Panc1 (cell line): ENCODE measurements around the gene GPHN.
A peak's percentile ranks its signal among the peaks of the same experiment; 100 is the strongest.

ENCODE experiments used
- POLR2AphosphoS5 ChIP-seq: IDR thresholded peaks from 2 replicates; pipeline ENCODE4 v1.6.1; 2012; ENCODE audit warnings: mild to moderate bottlenecking, low read depth, low read length, moderate library complexity
- TF ChIP-seq, protein P1 (sequence below): fragments of 450-650 bp; IDR thresholded peaks from 2 replicates; pipeline ENCODE4 v1.5.1; 2017; ENCODE audit warnings: mild to moderate bottlenecking

DNA sequence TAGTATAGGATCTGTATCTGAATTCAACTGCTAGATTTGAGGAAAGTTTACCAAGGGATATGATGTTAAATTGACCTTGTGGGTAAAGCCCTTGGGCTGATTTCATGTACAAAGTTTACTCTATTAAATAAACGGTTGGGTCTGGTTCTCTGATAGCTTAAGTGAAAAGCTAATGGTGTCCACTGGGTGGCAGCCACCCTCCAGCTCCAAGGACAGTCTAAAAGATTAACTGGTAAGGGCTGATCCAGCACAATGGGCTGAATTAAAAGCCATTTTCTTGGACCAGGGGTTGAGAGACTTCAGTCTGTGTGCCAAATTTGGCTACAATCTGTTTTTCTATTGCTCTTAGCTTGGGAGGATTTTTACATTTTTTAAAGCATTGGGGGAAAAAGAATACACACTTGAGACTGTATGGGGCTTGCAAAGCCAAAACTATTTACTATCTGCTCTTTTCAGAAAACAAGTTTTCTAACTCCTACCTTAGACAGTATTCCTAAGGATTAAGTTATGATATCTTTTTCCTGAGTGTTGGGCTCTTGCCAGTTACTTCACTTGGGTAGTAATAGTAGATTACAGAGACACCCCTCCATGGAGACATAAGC is 116.5 kb downstream of the GPHN start:
- TF ChIP-seq POLR2AphosphoS5: no peak
- TF ChIP-seq, protein P1, sequence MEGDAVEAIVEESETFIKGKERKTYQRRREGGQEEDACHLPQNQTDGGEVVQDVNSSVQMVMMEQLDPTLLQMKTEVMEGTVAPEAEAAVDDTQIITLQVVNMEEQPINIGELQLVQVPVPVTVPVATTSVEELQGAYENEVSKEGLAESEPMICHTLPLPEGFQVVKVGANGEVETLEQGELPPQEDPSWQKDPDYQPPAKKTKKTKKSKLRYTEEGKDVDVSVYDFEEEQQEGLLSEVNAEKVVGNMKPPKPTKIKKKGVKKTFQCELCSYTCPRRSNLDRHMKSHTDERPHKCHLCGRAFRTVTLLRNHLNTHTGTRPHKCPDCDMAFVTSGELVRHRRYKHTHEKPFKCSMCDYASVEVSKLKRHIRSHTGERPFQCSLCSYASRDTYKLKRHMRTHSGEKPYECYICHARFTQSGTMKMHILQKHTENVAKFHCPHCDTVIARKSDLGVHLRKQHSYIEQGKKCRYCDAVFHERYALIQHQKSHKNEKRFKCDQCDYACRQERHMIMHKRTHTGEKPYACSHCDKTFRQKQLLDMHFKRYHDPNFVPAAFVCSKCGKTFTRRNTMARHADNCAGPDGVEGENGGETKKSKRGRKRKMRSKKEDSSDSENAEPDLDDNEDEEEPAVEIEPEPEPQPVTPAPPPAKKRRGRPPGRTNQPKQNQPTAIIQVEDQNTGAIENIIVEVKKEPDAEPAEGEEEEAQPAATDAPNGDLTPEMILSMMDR: peak; percentile 77
